HG03354 (cell line): ENCODE data around the gene S100A7A.
"Not testable (repeated sequence)": the region's sequence is repeated elsewhere in the genome, so short reads cannot be mapped to it uniquely, and the experiment has no call there.

Source experiments
- ATAC-seq: cut with Tn5 transposase; IDR thresholded peaks from one replicate; pipeline ENCODE4 v1.9.1; 2021; ENCODE audit warnings: mild to moderate bottlenecking; ENCODE audit not compliant: unreplicated experiment, poor library complexity, severe bottlenecking

The S100A7A gene

DNA sequence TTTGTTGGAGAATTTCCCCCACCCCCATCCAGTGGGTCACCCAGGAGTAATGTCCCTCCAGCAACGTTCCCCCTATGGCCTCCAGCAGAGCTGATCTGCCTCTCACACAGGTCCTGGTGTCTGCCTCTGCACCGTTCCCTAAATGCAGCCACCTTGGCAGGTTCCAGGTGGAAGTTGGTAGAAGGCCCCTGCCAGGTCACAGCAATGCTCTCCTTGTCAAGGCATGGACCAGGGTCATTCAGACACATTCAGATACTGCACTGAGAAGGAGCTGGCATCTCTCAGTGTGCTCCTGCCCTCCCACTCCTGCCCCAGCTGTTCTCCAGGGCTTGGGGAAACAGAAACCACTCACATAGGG lies 3.1 kb downstream of the S100A7A start:
- not testable (repeated sequence) for ATAC-seq

DNA sequence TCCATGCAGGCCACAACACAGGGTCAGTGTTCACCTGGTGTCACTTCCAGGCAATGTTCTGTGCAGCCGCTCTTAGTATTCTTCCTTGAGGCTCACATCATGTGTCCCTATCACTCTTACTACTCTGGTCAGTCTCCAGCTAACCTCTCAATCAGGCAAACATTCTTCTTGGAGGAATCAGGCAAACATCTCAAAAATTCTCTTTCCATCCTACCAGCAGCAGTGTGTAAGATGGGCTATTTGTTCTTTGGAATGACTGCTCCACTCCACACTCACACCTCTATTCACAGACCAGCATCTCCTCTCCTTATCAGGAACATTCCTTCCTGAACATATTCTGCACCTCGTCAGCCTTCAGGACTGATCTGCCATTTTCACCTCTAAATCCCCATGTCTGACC lies 4.0 kb downstream of the S100A7A start:
- no peak for ATAC-seq

DNA sequence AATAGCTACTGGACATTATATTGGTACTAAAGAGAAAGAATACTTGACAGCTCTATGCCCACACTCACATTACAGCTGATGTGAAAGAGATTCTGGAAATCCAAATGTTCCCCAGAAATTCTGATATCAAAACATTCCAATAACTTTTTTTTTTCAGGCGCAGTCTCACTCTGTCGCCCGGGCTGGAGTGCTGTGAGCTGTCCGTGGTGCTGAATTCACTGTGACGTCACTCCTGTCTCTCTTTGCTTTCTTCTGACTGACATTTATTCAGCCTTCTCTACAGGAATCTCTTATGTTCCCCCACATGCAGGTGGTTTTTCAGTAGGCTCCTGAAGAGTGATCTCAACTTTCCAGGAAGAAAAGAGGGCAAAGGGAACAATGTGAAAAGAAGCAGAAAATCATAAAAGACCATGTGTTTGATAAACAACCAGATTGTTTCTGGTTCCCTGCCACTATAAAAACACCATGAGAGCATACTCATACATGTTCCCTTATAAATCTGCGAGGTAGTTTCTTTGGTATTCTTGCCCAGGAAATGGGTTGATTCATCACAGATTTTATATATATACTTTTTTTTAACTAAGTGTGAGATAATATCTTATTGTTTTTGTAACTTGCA lies 6.2 kb downstream of the S100A7A start:
- ATAC-seq = no peak

DNA sequence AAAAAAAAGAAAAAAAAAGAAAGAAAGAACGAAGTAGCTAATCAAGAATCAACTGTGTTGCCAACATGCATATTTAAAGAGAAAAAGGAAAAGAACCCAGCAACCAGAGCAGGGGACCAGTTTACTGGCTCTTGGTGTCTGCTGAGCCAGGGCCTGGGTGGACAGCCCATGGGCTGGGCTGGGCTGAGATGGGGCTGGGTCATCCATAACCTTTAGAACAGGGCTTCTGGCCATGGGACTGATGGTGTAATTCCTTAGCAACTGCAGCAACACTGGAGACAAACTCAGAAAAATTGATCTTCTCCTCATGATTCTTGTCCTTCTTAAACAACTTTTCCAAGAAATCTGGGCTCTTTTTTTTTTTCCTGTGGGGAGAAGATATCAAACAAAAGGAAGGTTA lies 10.5 kb downstream of the S100A7A start:
- no peak for ATAC-seq

DNA sequence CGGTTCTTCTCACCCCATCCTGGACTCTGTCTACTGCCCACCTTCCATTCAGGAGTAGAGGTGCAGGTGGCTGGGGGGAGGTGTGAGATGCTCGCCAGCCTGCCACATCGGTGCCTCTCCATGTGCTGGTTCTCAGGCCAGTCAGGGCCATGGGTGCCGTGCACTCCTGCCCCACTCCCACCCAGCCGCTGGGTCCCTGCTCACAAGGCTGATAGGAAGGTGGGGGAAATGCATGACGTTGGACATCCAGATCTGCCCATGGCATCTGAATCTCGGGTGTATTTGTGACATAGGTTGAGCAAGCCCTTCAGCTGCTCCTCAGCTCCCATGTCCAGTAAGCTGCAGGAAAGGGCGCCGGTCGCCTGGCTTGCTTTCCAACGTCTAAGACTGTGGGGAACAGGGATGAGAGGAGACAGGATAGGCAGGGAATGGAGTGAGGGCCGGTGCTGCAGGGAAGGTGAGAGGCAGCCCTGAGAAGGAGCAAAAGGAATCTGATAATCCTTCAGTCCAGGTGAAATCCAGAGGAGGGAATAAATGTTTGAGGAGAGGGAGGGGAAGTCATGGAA lies 11.8 kb downstream of the S100A7A start:
- ATAC-seq = no peak

DNA sequence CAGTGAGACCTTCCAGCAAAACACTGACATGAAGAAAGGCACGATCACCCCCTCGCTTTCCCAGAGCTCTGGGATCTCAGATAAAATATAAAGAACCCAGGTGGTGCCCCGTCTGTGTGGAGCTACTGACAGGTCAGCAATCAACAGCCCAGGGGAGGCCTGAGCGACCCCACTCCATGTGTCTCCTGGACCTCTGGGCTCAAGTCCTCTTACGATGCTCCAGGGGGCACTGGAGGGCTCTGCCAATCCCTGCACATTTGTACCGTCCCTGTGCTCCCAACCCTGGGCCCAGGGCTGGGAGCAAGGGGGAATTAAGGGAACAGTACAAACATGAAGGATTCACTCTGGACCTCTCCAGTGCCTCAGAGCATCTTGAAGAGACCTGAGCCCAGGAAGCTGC lies 12.5 kb downstream of the S100A7A start:
- no peak for ATAC-seq

DNA sequence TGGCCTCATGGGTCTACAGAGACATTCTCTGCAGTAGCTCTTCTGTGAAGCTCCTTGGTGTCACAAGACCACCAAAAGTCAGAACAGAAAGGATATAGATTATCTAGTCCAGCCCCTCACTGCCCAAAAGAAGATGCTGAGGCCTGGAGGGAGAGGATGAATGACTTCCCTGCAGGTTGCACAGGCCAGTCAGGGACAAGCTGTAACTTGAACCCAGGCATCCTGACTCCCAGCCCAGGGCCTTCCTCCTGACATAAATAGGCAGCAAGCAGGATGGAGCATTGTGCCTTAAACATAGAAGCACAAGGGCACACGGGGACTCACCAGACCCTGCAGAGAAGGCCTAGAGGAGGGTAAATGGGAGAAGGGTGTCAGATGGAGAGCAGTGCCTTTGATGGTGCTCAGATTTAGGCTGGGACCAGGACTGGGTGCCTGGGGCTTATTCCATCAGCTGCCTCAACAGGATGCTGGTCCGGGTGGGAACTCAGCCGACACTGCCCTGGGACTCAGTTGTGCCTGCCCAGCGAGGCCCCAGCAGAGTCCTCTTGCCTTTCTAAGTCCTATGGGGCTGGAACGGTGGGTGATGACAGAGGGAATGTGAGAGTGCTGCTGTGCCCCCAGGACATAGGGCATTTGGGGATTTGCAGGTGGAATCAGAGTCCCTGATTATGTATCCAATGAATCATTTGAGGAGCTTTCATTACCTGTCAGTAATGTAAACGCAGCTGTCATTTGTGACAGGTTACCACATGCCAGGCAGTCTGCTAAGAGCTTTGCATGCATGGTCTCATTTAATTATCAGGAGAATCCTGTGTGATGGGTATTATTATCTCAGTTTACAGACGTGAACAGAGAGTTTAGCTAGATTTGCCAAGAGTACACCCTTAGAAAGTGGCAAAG lies 13.2 kb downstream of the S100A7A start:
- ATAC-seq = no peak

DNA sequence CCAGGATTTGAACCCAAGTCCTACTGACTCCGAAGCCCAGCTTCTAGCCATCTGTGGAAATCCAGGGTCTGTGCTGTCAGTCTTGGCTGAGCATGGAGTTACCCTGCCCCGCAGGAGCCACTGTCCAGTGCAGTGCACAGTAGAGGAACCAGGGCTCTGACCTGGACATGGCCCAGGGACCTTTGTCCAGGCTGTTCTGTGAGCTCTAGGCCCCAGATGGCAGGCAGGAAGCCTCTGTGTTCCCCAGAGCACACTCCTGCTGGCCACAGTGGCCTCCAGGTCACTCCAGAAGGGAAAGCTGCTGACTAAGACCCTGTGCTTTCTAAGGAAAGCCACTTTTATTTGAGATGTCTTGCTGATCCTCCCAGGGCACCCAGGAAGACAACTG lies 13.8 kb downstream of the S100A7A start:
- ATAC-seq = no peak

DNA sequence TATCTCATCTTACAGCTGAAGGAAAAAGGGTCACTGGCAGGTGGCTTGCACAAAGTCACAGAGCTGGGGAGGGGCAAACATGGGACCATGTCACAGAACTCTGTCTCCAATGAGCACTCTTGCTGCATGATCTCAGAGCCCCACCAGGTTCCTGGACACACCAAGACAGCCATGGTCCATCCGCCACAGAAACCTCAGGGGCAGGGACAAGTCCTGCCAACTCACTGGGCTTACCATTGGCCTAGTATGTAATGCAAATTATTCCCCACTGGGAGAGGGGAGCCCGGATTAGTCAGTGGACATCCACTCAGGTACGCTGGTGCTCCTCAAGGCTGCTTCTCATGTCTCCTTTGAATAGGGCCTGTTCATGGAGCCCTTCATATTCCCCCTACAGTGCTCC lies 14.2 kb downstream of the S100A7A start:
- no peak for ATAC-seq

DNA sequence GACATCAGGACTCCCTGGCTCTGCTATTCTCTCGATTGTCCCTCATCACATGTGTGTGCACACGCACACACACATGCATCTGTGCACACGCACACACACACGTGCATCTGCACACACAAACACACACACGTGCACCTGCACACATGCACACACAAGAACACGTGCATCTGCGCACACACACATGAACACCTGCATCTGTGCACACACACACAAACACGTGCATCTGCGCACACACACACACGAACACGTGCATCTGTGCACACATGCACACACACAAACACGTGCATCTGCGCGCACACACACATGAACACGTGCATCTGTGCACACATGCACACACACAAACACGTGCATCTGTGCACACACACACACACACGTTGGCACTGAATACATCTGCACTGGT lies 14.7 kb downstream of the S100A7A start:
- ATAC-seq = no peak

DNA sequence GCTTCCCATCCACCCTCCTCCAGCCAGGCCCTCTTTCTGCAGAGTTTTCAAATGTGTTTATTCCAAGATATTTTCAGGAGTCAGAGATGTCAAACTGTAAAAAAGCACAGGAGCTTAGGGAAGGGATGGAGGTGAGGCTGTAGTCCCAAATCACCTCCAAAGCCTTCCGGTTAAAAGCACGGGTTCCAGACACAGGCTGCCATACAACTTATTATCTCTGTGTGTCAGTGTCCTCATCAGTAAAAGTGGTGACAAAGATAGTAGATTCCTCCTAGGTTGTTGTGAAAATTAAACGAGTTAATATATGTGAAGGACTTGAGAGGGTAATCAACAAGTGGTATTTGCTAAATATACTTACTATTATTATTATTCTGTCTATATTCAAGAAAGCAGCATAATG lies 15.1 kb downstream of the S100A7A start:
- no peak for ATAC-seq

DNA sequence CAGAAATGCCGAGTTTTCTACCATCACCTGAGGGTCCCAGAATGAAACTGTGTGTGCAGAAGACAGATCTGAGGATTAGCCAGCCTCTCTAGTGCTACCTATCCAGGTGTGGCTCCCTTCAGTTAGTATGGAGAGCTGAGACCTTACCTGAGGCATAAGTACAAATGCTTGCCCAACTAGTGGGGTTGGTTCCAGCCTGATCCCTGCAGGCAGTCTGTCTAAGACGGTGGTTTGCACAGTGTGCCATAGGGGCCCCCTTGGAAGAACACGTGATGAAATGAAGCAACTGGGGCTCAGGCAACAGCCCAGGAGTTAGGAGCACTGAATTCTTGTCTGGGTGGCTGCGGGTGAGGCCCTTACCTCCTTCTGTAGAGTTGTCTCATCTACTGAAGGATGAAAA lies 15.6 kb downstream of the S100A7A start:
- ATAC-seq = no peak

DNA sequence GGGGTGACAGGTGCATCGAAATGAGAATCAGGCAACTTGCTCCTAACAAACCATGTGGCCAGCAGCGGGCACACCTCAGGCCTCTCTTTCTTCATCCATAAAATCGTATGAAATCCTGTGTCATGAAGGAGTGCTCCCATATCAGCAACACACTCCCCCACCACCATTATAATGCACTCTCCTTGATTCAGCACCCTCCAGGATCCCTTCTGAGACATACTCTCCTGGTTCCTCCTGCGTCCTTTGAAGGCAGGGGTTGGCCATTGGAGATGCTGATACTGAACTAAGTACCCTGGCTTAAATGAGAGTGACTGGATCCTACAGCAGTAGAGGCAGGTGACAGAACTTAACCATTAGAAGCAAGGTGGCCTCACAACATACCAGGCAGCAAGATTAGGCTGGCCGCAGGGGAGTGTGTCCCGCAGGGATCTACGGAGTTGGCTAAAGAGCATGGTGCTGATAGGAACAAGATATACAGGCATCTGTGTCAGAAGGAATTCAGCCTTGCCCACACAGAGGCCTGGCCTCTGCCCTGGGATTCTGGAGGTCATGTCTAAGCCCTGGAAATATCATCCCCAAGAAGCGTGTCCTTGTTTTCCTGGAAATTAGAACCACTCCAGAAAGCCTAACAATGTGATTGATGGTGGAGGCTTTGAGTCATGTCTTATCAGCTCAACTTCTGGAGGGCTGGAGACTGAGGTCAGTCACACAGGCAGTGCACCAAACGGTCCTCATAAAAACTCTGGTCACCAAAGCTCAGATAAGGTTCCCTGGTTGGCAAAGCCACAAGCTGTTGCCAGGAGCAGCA lies 16.8 kb downstream of the S100A7A start:
- no peak for ATAC-seq

DNA sequence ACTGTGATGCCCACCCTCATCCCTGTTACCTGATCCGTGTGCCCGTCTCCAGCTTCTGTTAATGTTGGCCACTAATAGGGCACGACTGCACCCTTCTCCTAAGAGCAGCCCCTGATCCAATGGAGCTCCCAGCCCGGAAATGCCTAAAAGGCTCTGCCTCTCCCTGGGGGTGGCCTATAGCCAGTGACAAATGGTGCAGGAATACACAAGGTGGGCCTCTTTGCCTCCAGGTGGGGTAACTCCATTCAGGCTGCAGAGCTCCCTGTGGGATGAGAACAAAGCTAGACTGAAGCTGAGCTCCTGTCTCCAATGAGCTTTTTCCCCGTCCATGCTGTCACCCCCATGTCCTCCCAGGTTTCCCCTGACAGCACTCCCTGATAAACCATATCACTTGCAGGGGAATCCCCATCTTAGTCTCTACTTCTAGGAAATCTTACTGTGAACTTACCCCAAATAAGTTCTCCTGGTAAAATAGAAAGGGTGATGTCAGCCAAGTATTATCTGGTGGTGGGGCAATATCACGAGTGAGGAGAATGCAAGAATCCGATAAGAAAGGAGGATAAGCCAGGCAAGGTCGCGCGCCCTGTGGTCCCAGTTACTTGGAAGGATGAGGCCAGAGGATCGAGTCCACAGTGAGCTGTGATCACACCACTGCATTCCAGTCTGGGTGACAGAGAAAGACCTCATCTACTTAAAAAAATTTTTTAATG lies 18.6 kb downstream of the S100A7A start:
- no peak for ATAC-seq

DNA sequence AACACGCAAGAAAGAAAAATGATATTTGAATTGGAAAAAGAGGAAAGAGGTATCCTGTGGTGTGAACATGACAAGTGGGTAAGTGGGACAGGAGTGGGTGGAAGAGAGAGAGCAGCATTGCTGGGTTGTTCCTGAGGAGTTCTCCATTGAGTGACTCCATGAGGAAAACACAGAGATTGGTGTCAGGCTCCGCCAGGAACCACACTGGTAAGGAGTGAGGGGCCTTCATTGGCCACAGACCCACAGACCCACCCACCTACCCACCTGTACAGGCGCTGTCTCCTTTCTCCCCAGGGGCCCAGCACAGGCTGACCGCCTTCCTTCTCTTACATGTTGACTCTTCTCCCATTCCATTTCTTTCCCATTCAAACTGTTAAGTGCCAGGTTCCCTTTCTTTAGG lies 20.9 kb downstream of the S100A7A start:
- ATAC-seq = no peak

DNA sequence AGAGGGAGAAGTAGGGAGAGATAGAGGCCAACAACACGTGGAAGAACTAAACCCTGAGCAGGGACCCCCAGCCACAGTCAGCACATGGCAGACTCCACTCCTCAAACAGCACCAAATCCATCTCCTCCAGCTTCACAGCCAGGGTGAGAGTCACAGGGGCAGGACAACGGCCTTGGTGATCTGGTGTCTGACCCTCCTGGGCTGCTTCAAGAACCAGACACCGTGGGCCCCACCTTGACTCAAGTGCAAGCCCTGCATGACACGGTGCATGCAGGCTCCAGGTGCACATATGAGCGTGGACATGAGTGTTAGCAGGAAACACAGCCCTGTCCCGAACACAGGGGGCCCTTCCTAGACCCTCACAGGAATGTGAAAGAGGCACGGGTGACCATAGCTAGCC lies 22.3 kb downstream of the S100A7A start:
- ATAC-seq = no peak

DNA sequence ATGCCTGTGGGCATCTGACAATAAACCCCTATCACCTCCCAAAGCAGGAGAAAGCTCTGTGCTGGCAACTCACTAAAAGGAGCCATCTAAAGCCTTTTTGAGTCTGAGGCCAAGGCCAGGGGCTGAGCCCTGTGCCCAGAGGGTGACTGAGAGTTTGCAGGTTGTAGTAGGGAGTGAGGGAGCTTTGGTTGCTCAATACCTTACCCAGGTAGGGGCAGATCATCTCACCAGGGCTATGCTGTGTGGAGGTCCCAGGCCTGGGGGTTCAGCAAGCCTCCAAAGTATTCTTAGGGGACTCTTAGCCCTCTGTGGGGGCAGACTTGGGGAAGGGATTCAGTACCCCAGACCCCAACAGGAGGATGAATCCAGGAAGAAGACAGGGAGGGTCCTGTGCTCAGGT lies 23.0 kb downstream of the S100A7A start:
- no peak for ATAC-seq

DNA sequence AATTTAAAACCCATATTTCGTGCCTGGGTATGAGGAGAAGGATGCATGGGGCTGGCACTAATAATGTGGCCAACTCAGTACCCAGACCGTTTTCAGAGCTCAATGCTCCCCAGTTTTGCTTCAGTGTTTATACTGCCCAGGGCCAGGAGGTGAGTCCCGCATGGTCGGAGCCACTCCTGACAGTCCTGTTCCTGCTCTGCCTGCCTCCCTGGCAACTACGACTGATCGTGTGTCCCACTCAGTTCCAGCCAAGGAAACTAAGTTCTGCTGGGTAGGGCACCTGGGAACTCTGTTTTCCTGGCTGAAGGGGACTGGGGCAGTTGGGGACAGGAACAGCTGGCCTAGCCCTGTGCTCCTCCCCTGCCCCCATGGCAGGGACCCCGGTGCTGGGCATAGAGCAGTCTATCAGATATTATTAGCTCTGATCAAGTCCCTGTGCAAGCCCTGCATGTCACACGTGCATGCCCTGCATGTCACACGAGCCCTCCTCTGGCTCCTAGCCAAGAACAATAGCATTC lies 25.0 kb downstream of the S100A7A start:
- ATAC-seq = no peak

DNA sequence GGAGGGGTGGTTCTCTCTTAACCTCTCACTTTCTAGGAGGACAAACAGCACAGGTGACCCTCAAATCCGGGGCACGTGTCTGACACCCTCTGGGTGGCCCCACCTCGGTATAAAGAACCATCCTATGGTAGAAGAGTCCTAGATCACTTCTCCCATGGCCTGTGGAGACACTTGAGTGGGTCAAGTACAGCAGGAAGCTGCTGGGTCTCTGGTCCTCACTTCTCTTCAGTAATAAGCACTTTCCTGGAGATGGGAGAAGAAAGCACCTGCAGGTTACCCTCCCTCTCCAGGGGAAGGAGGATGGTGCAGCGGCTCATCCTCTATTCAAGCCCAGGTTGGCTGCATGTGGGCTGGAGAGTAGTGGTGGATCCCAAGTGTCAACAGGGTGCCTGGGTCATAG lies 27.2 kb downstream of the S100A7A start:
- no peak for ATAC-seq

DNA sequence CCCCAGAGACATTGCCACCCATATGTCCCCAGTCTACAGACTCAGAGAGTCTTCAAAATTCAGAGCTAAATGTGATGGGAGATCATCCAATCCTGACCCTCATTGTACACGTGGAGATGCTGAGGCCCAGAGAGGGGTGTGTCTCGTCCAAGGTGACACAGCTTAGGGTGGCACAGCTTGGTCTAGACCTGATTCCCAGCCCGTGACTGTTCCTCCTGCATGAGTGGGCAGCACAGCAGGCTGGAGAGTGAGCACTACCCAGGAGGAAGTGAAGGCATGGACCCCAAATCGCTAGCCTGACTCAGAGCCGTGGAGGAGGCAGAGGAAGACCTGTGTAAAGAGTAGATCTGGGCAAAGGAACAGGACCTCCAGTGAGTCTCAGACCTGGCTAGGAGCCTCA lies 27.8 kb downstream of the S100A7A start:
- ATAC-seq = no peak
